Endothelial cell of umbilical vein (primary cell): ENCODE measurements around the gene ZNF280D. TPM values are rescaled to one million over a fixed set of nuclear protein-coding genes. Genes with fewer than 3 reads are reported as not detected.

Experiments
- BruUV-seq: library from RNA; stranded (reverse); fragments of 400-500 nt; replicated peaks from 2 replicates; lab custom pipeline; 2021; lab: Mats Ljungman, UMichigan
- CTCF ChIA-PET: fragments of 300-600, 350-600 bp; sonication (Branson Sonifier 250); formaldehyde crosslinking; loops from one replicate; lab custom pipeline; 2021; ENCODE audit warnings: antibody characterized with exemption, inconsistent platforms; lab: Charles Lee
- POLR2A ChIA-PET: fragments of 300-600, 350-600 bp; sonication (Branson Sonifier 250); formaldehyde crosslinking; loops from one replicate; lab custom pipeline; 2021; ENCODE audit warnings: antibody characterized with exemption, inconsistent platforms; lab: Charles Lee
- DNase-seq: peaks from one replicate; pipeline ENCODE4 v3.0.0-alpha.2; 2011; ENCODE audit warnings: low read depth, low spot score
- FAIRE-seq: peaks from 2 replicates; lab custom pipeline; 2011; peaks lifted over from hg19 to GRCh38; lab: Jason Lieb, UNC
- H2AFZ ChIP-seq: 2 replicates; pipeline ENCODE4 v1.6.0; 2012; ENCODE audit warnings: low read depth, low read length, control low read depth, inconsistent platforms
- H3K27ac ChIP-seq: 2 replicates; pipeline ENCODE4 v1.5.1; 2011; ENCODE audit warnings: low read depth, mild to moderate bottlenecking, control low read depth, low read length, moderate library complexity; ENCODE audit not compliant: insufficient read depth
- H3K27me3 ChIP-seq, 2 experiments: 2 replicates each; pipeline versions ENCODE4 v1.6.0 to v1.6.1; 2011; ENCODE audit warnings: low read length in 2 of 2, mixed read lengths in 1 of 2; ENCODE audit not compliant: control insufficient read depth in 2 of 2, insufficient read depth in 2 of 2
- H3K36me3 ChIP-seq, 2 experiments: 2 replicates in 1 of 2; 3 replicates in 1 of 2; pipeline ENCODE4 v1.5.1; 2011; ENCODE audit warnings: low read length in 2 of 2, mild to moderate bottlenecking in 1 of 2, moderate library complexity in 1 of 2; ENCODE audit not compliant: control insufficient read depth in 2 of 2, insufficient read depth in 2 of 2; ENCODE audit errors: extremely low read depth in 1 of 2
- H3K4me1 ChIP-seq: 3 replicates; pipeline ENCODE4 v1.5.1; 2011; ENCODE audit warnings: mild to moderate bottlenecking, low read length; ENCODE audit not compliant: control insufficient read depth, insufficient read depth; ENCODE audit errors: extremely low read depth
- H3K4me2 ChIP-seq: 2 replicates; pipeline ENCODE4 v1.6.1; 2011; ENCODE audit warnings: low read length, control low read depth, mixed read lengths; ENCODE audit not compliant: insufficient read depth
- H3K4me3 ChIP-seq, 3 experiments: fragments of 200-600 bp in 1 of 3; sonication (generic), shearing (Covaris generic) in 1 of 3; replicated peaks in 1 of 3; 2 replicates each; pipeline ENCODE4 v1.5.1; 2011 to 2016; ENCODE audit warnings: control low read depth in 3 of 3, low read length in 3 of 3, mild to moderate bottlenecking in 2 of 3, inconsistent platforms in 1 of 3, low read depth in 1 of 3, moderate library complexity in 1 of 3; ENCODE audit not compliant: insufficient read depth in 1 of 3
- H3K79me2 ChIP-seq: 2 replicates; pipeline ENCODE4 v1.6.0; 2012; ENCODE audit warnings: low read length, inconsistent platforms; ENCODE audit not compliant: control insufficient read depth, insufficient read depth
- H3K9ac ChIP-seq: replicated peaks from 2 replicates; pipeline ENCODE3; 2011; ENCODE audit warnings: low read length, control low read depth; ENCODE audit not compliant: insufficient read depth; ENCODE audit errors: extremely low read depth
- H3K9me1 ChIP-seq: replicated peaks from 3 replicates; pipeline ENCODE4 v1.6.0; 2011; ENCODE audit warnings: mild to moderate bottlenecking, low read length; ENCODE audit not compliant: control insufficient read depth, insufficient read depth; ENCODE audit errors: extremely low read depth
- H3K9me3 ChIP-seq: replicated peaks from 2 replicates; pipeline ENCODE4 v1.5.1; 2012; ENCODE audit warnings: low read length, inconsistent platforms; ENCODE audit not compliant: control insufficient read depth, insufficient read depth
- H4K20me1 ChIP-seq: replicated peaks from 2 replicates; pipeline ENCODE3; 2011; ENCODE audit warnings: mild to moderate bottlenecking, low read length; ENCODE audit not compliant: control insufficient read depth, insufficient read depth; ENCODE audit errors: extremely low read depth
- EZH2 ChIP-seq: IDR thresholded peaks from 2 replicates; pipeline ENCODE4 v1.6.1; 2012; ENCODE audit warnings: borderline replicate concordance, low read depth, mild to moderate bottlenecking, moderate library complexity, low read length, inconsistent platforms; ENCODE audit not compliant: severe bottlenecking
- FOS ChIP-seq: IDR thresholded peaks from 2 replicates; pipeline ENCODE4 v1.6.1; 2011; ENCODE audit warnings: mild to moderate bottlenecking, low read length, moderate library complexity, borderline replicate concordance; ENCODE audit not compliant: insufficient read depth
- GATA2 ChIP-seq: IDR thresholded peaks from 2 replicates; pipeline ENCODE4 v1.7.0; 2011; ENCODE audit warnings: low read depth, mild to moderate bottlenecking, moderate library complexity, mixed read lengths, low read length; ENCODE audit not compliant: insufficient read length, insufficient read depth
- JUN ChIP-seq: IDR thresholded peaks from 2 replicates; pipeline ENCODE4 v1.6.1; 2011; ENCODE audit warnings: borderline replicate concordance, low read depth; ENCODE audit not compliant: insufficient read length, insufficient read depth
- MYC ChIP-seq: IDR thresholded peaks from one replicate; pipeline ENCODE4 v1.6.1; 2011; ENCODE audit warnings: mild to moderate bottlenecking, low read depth, low read length
- POLR2A ChIP-seq: IDR thresholded peaks from 2 replicates; pipeline ENCODE4 v1.6.1; 2012; ENCODE audit warnings: low read depth, mild to moderate bottlenecking, control low read depth, low read length
- POLR2AphosphoS5 ChIP-seq: IDR thresholded peaks from 2 replicates; pipeline ENCODE4 v1.6.1; 2012; ENCODE audit warnings: low read depth, mild to moderate bottlenecking, control low read depth, low read length, moderate library complexity; ENCODE audit not compliant: insufficient read depth
- dilution Hi-C: fragments of 300-500 bp; cut with MboI; formaldehyde crosslinking; loops from one replicate; pipeline ENCODE4 v1.15.0; 2019; ENCODE audit warnings: low sequenced_read_pairs; ENCODE audit not compliant: extremely low pct_ligation_motif_present
- intact Hi-C: fragments of 100-400 bp; cut with micrococcal nuclease; formaldehyde crosslinking; loops from one replicate; pipeline ENCODE4 v1.10.0; 2022
- polyA plus RNA-seq, 4 experiments: library from polyadenylated mRNA; depleted of rRNA in 3 of 4; stranded (reverse) in 3 of 4; unstranded in 1 of 4; fragments of >200 nt; gene quantifications; 2 replicates each; pipeline versions ENCODE4 v1.2.1 to v1.2.3, GENCODE V29; 2011 to 2012; ENCODE audit warnings: missing spikeins in 1 of 4
- total RNA-seq: library from RNA; stranded (reverse); gene quantifications from 2 replicates; pipeline ENCODE4 v1.2.3, GENCODE V29; 2021
- TF ChIP-seq, protein P1 (sequence below): IDR thresholded peaks from 2 replicates; pipeline ENCODE4 v1.6.1; 2011; ENCODE audit not compliant: insufficient read depth, insufficient read length
- TF ChIP-seq, protein P2 (sequence below), 2 donors: IDR thresholded peaks; 1 replicate in 1 of 2; 2 replicates in 1 of 2; pipeline ENCODE4 v1.5.1; 2011; ENCODE audit warnings: low read length in 2 of 2, mild to moderate bottlenecking in 2 of 2, moderate library complexity in 2 of 2, control low read depth in 1 of 2, inconsistent platforms in 1 of 2, low read depth in 1 of 2; ENCODE audit not compliant: insufficient read depth in 1 of 2; ENCODE audit errors: extremely low read depth in 1 of 2

ZNF280D gene
- total and polyA plus RNA-seq, 2 donors (not counting 3 experiments of a cell fraction or from before 2014, with no cell fraction given): 9.6 to 42.1 TPM

DNA sequence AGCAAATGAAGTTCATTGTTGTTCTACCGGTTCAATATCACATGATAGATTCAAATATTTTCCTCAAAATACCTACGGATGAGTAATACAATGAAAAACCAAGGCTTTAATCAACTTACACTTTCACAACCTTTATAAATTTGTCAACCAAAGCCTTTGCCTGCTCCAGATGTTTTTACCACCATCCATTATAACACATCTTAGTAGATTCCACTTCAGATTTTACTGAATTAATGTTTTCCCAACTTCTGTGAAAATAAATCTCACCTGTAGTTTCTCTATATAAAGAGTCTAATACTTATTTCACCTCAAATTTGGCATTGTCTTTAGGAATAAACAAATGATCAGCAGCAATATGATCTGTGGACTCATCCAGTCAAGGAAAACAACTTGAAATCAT lies 131.1 kb downstream of the ZNF280D start:
- Histone ChIP-seq H3K4me1 (no peaks in the 10 kb centered on the region), H3K36me3 (no peaks in the 10 kb centered on the region), H4K20me1 (no peaks in the 10 kb centered on the region), H3K9me1 (no peaks in the 10 kb centered on the region), H3K79me2 (no peaks in the 10 kb centered on the region), H3K9ac (no peak overlapping the region), H3K4me3 (no peak overlapping the region), H3K27ac (no peak overlapping the region), H2AFZ (no peak overlapping the region), H3K27me3 (no peaks in the 10 kb centered on the region), H3K9me3 (no peaks in the 10 kb centered on the region), H3K4me2 (no peak overlapping the region)
- dilution Hi-C loops: no loop called here
- BruUV-seq: no TSS peak
- no peak for TF ChIP-seq MYC
- DNase-seq (no peak), FAIRE-seq (no peak)
- ChIA-PET CTCF (interaction anchor here (1.3 to 1.5 kb wide), 2 partner anchors 15 to 220 kb away, joined by 3 to 4 read pairs; no protein-coding TSS in a partner anchor), POLR2A (no interaction called here)
- intact Hi-C loops: no loop called here

DNA sequence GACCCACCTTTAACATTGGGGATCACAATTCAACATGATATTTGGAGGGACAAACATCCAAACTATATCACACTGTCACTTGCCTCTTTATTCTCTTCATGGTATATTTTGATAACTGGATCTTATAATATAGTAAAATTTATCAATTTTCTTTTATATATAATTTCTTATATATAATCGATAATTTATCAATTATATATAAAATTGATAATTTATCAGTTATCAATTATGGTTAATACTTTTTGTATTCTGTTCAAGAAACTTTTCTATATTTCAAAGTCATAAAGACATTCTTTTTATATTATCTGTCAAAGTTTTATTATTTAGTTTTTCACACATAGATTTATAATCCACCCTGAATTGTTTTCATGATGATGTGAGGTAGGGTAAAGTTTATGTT lies 132.9 kb downstream of the ZNF280D start:
- BruUV-seq: no TSS peak
- dilution Hi-C loops (no loop called here), intact Hi-C loops (no loop called here)

More for the DNA sequence above, 132.9 kb downstream of the ZNF280D start:
- H3K79me2 ChIP-seq: no peaks in the 10 kb centered on the region
- no peaks in the 10 kb centered on the region for H3K9me3 ChIP-seq
- DNase-seq (no peak), FAIRE-seq (no peak)
- H3K4me3 ChIP-seq: no peak overlapping the region
- H4K20me1 ChIP-seq: no peaks in the 10 kb centered on the region
- H3K36me3 ChIP-seq: no peaks in the 10 kb centered on the region
- H3K4me2 ChIP-seq: no peak overlapping the region
- POLR2A ChIA-PET: no interaction called here
- H3K27ac ChIP-seq: no peak overlapping the region
- TF ChIP-seq POLR2AphosphoS5: no peak
- TF ChIP-seq, protein P1, sequence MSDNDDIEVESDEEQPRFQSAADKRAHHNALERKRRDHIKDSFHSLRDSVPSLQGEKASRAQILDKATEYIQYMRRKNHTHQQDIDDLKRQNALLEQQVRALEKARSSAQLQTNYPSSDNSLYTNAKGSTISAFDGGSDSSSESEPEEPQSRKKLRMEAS: no peak
- TF ChIP-seq FOS: no peak
- TF ChIP-seq MYC: no peak
- TF ChIP-seq POLR2A: no peak
- TF ChIP-seq EZH2: no peak
- TF ChIP-seq, protein P2, sequence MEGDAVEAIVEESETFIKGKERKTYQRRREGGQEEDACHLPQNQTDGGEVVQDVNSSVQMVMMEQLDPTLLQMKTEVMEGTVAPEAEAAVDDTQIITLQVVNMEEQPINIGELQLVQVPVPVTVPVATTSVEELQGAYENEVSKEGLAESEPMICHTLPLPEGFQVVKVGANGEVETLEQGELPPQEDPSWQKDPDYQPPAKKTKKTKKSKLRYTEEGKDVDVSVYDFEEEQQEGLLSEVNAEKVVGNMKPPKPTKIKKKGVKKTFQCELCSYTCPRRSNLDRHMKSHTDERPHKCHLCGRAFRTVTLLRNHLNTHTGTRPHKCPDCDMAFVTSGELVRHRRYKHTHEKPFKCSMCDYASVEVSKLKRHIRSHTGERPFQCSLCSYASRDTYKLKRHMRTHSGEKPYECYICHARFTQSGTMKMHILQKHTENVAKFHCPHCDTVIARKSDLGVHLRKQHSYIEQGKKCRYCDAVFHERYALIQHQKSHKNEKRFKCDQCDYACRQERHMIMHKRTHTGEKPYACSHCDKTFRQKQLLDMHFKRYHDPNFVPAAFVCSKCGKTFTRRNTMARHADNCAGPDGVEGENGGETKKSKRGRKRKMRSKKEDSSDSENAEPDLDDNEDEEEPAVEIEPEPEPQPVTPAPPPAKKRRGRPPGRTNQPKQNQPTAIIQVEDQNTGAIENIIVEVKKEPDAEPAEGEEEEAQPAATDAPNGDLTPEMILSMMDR (IDR thresholded peaks at IDR 0.05; ENCODE audit: extremely low read depth in 1 of 2, insufficient read depth in 1 of 2, low read depth in 1 of 2, low read length in 2 of 2): no peak
- no peak for TF ChIP-seq JUN
- TF ChIP-seq GATA2: no peak
- CTCF ChIA-PET: no interaction called here
- no peak overlapping the region for H3K9ac ChIP-seq
- no peaks in the 10 kb centered on the region for H3K27me3 ChIP-seq
- no peaks in the 10 kb centered on the region for H3K4me1 ChIP-seq
- H2AFZ ChIP-seq: no peak overlapping the region
- no peaks in the 10 kb centered on the region for H3K9me1 ChIP-seq
